ENCODE results near the gene MAP2K5. TPM values are rescaled to one million over a fixed set of nuclear protein-coding genes. Genes with fewer than 3 reads are reported as not detected.

The MAP2K5 gene
- total and polyA plus RNA-seq, 10 of the 15 experiments (the other 5 are each of a cell fraction or from before 2014, with no cell fraction given), result 1.3 to 19.4 (median 9.6) TPM

DNA sequence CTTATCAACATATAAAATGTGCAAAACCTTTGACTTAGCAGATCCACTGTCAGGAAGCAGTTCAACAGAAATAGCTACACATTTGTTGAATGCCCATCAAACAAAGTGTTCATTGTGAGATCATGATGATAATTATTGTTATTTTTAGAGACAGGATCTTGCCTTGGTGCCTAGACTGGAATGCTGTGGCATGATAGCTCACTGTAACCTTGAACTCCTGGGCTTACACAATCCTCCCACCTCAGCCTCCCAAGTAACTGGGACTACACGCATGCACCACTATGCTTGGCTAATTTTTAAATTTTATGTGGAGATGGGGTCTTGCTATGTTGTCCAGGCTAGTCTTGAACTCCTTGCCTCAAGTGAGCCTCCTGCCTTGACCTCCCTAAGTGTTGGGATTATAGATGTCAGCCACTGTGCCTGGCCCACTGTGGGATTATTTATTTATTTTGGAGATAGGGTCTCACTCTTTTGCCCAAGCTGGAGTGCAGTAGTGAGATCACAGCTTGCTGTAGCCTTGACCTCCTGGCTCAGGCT, 8.8 kb downstream of the MAP2K5 start:
- Histone ChIP-seq H3K4me1 (ENCODE audit: control insufficient read depth, insufficient read depth, low read length) (peaks cover 5% of the 10 kb centered on the region), H3K27ac (ENCODE audit: control insufficient read depth, insufficient read depth) (no peak overlapping the region), H3K79me2 (ENCODE audit: control insufficient read depth, insufficient read depth, low read length) (no peaks in the 10 kb centered on the region; the same call in 1 of the 2 replicates), H4K20me1 (ENCODE audit: control insufficient read depth, insufficient read depth) (no peaks in the 10 kb centered on the region), H3K36me3 (ENCODE audit: control insufficient read depth in 2 of 2, insufficient read depth in 2 of 2, low read length in 1 of 2) (peaks cover 3% of the 10 kb centered on the region in 2 experiments; a peak in 1 of 4 replicates), H2AFZ (ENCODE audit: control insufficient read depth, low read depth, low read length) (no peak overlapping the region), H3K9ac (ENCODE audit: control insufficient read depth, insufficient read depth, low read length) (no peak overlapping the region), H3K4me2 (ENCODE audit: control insufficient read depth, insufficient read depth) (no peak overlapping the region), H3K27me3 (replicated peaks in 1 of 2; ENCODE audit: control insufficient read depth in 2 of 2, insufficient read depth in 2 of 2, low read length in 1 of 2) (no peaks in the 10 kb centered on the region), H3K9me3 (replicated peaks; ENCODE audit: control insufficient read depth, insufficient read depth, low read length) (no peaks in the 10 kb centered on the region), H3K4me3 (no peak overlapping the region)
- WGBS (ENCODE audit: insufficient coverage, insufficient replicate concordance, low lambda C conversion rate, missing lambda C conversion rate), result 96% methylated on average over 1 of the region's 1 CpG
- DNase-seq (ENCODE audit: low read depth, low spot score) (no peak), FAIRE-seq (no peak), ATAC-seq (no peak)
- TF ChIP-seq SMC3 (IDR thresholded peaks at IDR 0.05; ENCODE audit: borderline replicate concordance, low read length), result no peak
- no peak for TF ChIP-seq TBL1XR1 (IDR thresholded peaks at IDR 0.05; ENCODE audit: low read depth, low read length)
- no peak for TF ChIP-seq NR2F1 (conservative IDR thresholded peaks at IDR 0.05)
- ChIA-PET RAD21 (ENCODE audit: unreplicated experiment) (interaction anchor here (1.1 kb wide), 1 partner anchor 93 kb away, joined by 3 read pairs; no protein-coding TSS in a partner anchor), SMC1A (ENCODE audit: uncharacterized antibody, unreplicated experiment) (interaction anchor here (1.5 to 3.3 kb wide), 2 partner anchors 9 to 48 kb away, joined by 4 to 18 read pairs; no protein-coding TSS in a partner anchor), CTCF (no interaction called here), POLR2A (interaction anchor here (1.0 kb wide), 1 partner anchor 15 kb away, joined by 4 read pairs; no protein-coding TSS in a partner anchor)
- in situ Hi-C loops (cut with MboI), result no loop called here
- intact Hi-C loops (cut with micrococcal nuclease; ENCODE audit: unreplicated experiment), result no loop called here
- BruUV-seq (replicated peaks), result no TSS peak

DNA sequence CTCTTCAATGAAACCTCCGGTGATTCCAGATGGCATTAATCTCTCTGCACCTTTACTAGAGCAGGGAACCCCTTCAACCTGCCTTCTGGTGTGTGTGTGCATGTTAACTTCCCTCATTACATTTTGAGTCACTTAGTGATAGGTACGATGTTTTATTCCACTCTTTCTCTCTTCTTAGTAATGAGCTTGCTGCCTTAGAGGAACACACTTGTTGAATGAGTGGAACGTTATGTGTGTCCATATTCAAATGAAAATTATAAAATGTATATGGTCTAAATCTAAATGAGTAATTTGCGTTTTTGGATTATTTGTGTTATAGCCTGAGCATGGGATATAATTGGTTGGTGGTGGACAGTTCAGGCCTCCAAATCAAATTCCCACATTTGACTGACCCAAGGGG, 12.1 kb downstream of the MAP2K5 start:
- no TSS peak for BruUV-seq (replicated peaks)
- RAD21 ChIA-PET (ENCODE audit: unreplicated experiment), result no interaction called here
- TF ChIP-seq ZSCAN29 (IDR thresholded peaks at IDR 0.05) (no peak), POLR2AphosphoS2 (IDR thresholded peaks at IDR 0.05; ENCODE audit: low read depth, low read length) (no peak), KLF5 (IDR thresholded peaks at IDR 0.05; ENCODE audit: partially characterized antibody) (no peak), SREBF1 (IDR thresholded peaks at IDR 0.05; ENCODE audit: low read length) (no peak), PBX3 (IDR thresholded peaks at IDR 0.05; ENCODE audit: insufficient replicate concordance, low read depth, low read length) (no peak), ZNF622 (IDR thresholded peaks at IDR 0.05) (no peak), CTCF (IDR thresholded peaks at IDR 0.05 in 2 of 3, conservative IDR thresholded peaks at IDR 0.05 in 1 of 3; ENCODE audit: control insufficient read depth in 2 of 3, extremely low read depth in 1 of 3, insufficient read depth in 1 of 3, low read depth in 3 of 3, low read length in 3 of 3) (no peak)
- TF ChIP-seq, protein P1, sequence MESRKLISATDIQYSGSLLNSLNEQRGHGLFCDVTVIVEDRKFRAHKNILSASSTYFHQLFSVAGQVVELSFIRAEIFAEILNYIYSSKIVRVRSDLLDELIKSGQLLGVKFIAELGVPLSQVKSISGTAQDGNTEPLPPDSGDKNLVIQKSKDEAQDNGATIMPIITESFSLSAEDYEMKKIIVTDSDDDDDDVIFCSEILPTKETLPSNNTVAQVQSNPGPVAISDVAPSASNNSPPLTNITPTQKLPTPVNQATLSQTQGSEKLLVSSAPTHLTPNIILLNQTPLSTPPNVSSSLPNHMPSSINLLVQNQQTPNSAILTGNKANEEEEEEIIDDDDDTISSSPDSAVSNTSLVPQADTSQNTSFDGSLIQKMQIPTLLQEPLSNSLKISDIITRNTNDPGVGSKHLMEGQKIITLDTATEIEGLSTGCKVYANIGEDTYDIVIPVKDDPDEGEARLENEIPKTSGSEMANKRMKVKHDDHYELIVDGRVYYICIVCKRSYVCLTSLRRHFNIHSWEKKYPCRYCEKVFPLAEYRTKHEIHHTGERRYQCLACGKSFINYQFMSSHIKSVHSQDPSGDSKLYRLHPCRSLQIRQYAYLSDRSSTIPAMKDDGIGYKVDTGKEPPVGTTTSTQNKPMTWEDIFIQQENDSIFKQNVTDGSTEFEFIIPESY (IDR thresholded peaks at IDR 0.05), result no peak
- TF ChIP-seq, protein P2, sequence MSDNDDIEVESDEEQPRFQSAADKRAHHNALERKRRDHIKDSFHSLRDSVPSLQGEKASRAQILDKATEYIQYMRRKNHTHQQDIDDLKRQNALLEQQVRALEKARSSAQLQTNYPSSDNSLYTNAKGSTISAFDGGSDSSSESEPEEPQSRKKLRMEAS (IDR thresholded peaks at IDR 0.05; ENCODE audit: low read depth, low read length), result no peak

More for the DNA sequence above, 12.1 kb downstream of the MAP2K5 start:
- Histone ChIP-seq H3K4me1 (ENCODE audit: control insufficient read depth, insufficient read depth, low read length) (peaks cover 4% of the 10 kb centered on the region; the same call in 1 of the 2 replicates), H3K36me3 (ENCODE audit: control insufficient read depth in 2 of 2, insufficient read depth in 2 of 2, low read length in 1 of 2) (peaks cover 3% of the 10 kb centered on the region in 2 experiments; a peak in 1 of 4 replicates), H2AFZ (ENCODE audit: control insufficient read depth, low read depth, low read length) (no peak overlapping the region), H4K20me1 (ENCODE audit: control insufficient read depth, insufficient read depth) (no peaks in the 10 kb centered on the region), H3K4me2 (ENCODE audit: control insufficient read depth, insufficient read depth) (no peak overlapping the region), H3K27me3 (replicated peaks in 1 of 2; ENCODE audit: control insufficient read depth in 2 of 2, insufficient read depth in 2 of 2, low read length in 1 of 2) (no peaks in the 10 kb centered on the region), H3K79me2 (ENCODE audit: control insufficient read depth, insufficient read depth, low read length) (no peaks in the 10 kb centered on the region; the same call in 1 of the 2 replicates), H3K9ac (ENCODE audit: control insufficient read depth, insufficient read depth, low read length) (no peak overlapping the region), H3K9me3 (replicated peaks; ENCODE audit: control insufficient read depth, insufficient read depth, low read length) (peaks cover 4% of the 10 kb centered on the region; the same call in 2 of the 3 replicates), H3K27ac (ENCODE audit: control insufficient read depth, insufficient read depth) (no peak overlapping the region), H3K4me3 (no peak overlapping the region)
- no peak for FAIRE-seq
- in situ Hi-C loops (cut with MboI) (no loop called here), intact Hi-C loops (cut with micrococcal nuclease; ENCODE audit: unreplicated experiment) (no loop called here)
- ChIA-PET CTCF (no interaction called here), SMC1A (ENCODE audit: uncharacterized antibody, unreplicated experiment) (interaction anchor here (1.2 to 5.7 kb wide), 3 partner anchors 10 to 69 kb away, joined by 3 to 21 read pairs (median 3); no protein-coding TSS in a partner anchor), POLR2A (interaction anchor here (1.2 kb wide), 1 partner anchor 9 kb away, joined by 3 read pairs; no protein-coding TSS in a partner anchor)
- no peak for ATAC-seq
- 86% methylated on average over 4 of the region's 4 CpGs for WGBS (ENCODE audit: insufficient coverage, insufficient replicate concordance, low lambda C conversion rate, missing lambda C conversion rate)
- no peak for DNase-seq (ENCODE audit: low read depth, low spot score)

All from GM12878 (cell line).